Stimulated activated CD4-positive, alpha-beta T cell treated with anti-CD3 and anti-CD28 coated beads, Interleukin-1b, Interleukin-23, amount 100 ng/mL, for 4 hours (primary cell): ENCODE results near the gene IRS2.
"Not testable (repeated sequence)": the region's sequence is repeated elsewhere in the genome, so short reads cannot be mapped to it uniquely, and the experiment has no call there.

Experiments
- DNase-seq, 2 donors: peaks; one replicate each; pipeline ENCODE4 v3.0.0-alpha.2; 2020; ENCODE audit warnings: low read depth in 2 of 2

The IRS2 gene

GRCh38 chr13:109733550-109733949, 52.8 kb downstream of the IRS2 start:
- DNase-seq, result no peak

- not testable (repeated sequence) for DNase-seq
Measured at GRCh38 chr13:109732470-109733170, 53.8 kb downstream of the IRS2 start.

GRCh38 chr13:109730812-109731335, 55.5 kb downstream of the IRS2 start:
- no peak for DNase-seq

GRCh38 chr13:109728791-109729731, 57.3 kb downstream of the IRS2 start:
- no peak for DNase-seq

- no peak for DNase-seq
Measured at GRCh38 chr13:109728061-109728460, 58.3 kb downstream of the IRS2 start.

GRCh38 chr13:109727251-109727650, 59.1 kb downstream of the IRS2 start:
- DNase-seq, result no peak

- DNase-seq, result no peak
Measured at GRCh38 chr13:109725995-109726637, 60.3 kb downstream of the IRS2 start.

- no peak for DNase-seq
Measured at GRCh38 chr13:109725297-109725696, 61.1 kb downstream of the IRS2 start.

- DNase-seq, result no peak
Measured at GRCh38 chr13:109724603-109725002, 61.8 kb downstream of the IRS2 start.

- DNase-seq, result no peak
Measured at GRCh38 chr13:109723046-109723445, 63.3 kb downstream of the IRS2 start.

- no peak for DNase-seq
Measured at GRCh38 chr13:109722068-109722467, 64.3 kb downstream of the IRS2 start.

GRCh38 chr13:109720758-109721184, 65.6 kb downstream of the IRS2 start:
- DNase-seq, result no peak

- no peak for DNase-seq
Measured at GRCh38 chr13:109719962-109720646, 66.3 kb downstream of the IRS2 start.

- DNase-seq, result no peak
Measured at GRCh38 chr13:109718726-109719125, 67.7 kb downstream of the IRS2 start.

GRCh38 chr13:109717686-109718085, 68.7 kb downstream of the IRS2 start:
- no peak for DNase-seq

- no peak for DNase-seq
Measured at GRCh38 chr13:109715902-109716301, 70.5 kb downstream of the IRS2 start.

- no peak for DNase-seq
Measured at GRCh38 chr13:109713681-109714080, 72.7 kb downstream of the IRS2 start.

GRCh38 chr13:109712124-109712722, 74.2 kb downstream of the IRS2 start:
- no peak for DNase-seq

- no peak for DNase-seq
Measured at GRCh38 chr13:109707742-109708617, 78.4 kb downstream of the IRS2 start.
